ENCODE measurements around the gene VAX1.
"Not testable (repeated sequence)": the region's sequence is repeated elsewhere in the genome, so short reads cannot be mapped to it uniquely, and the experiment has no call there.

The VAX1 gene

GRCh38 chr10:117134306-117135025, 3.6 kb downstream of the VAX1 start:
- DNase-seq, result peak; percentile 31

GRCh38 chr10:117134056-117134305, 4.1 kb downstream of the VAX1 start:
- peak; percentile 8 for DNase-seq

GRCh38 chr10:117133273-117134055, 4.6 kb downstream of the VAX1 start:
- DNase-seq, result no peak

GRCh38 chr10:117132751-117133231, 5.3 kb downstream of the VAX1 start:
- peak; percentile 13 for DNase-seq

- DNase-seq, result peak; percentile 45
Observed at GRCh38 chr10:117131376-117132327, 6.4 kb downstream of the VAX1 start.

- DNase-seq, result no peak
Observed at GRCh38 chr10:117130862-117131375, 7.2 kb downstream of the VAX1 start.

- no peak for DNase-seq
Observed at GRCh38 chr10:117130346-117130745, 7.7 kb downstream of the VAX1 start.

GRCh38 chr10:117126645-117127044, 11.4 kb downstream of the VAX1 start:
- DNase-seq, result not testable (repeated sequence)

GRCh38 chr10:117126034-117126433, 12.0 kb downstream of the VAX1 start:
- DNase-seq, result no peak

GRCh38 chr10:117112220-117112619, 25.9 kb downstream of the VAX1 start:
- no peak for DNase-seq

GRCh38 chr10:117107238-117107637, 30.8 kb downstream of the VAX1 start:
- no peak for DNase-seq

GRCh38 chr10:117096599-117097201, 41.4 kb downstream of the VAX1 start:
- no peak for DNase-seq

- no peak for DNase-seq
Observed at GRCh38 chr10:117094856-117095255, 43.2 kb downstream of the VAX1 start.

- DNase-seq, result no peak
Observed at GRCh38 chr10:117092386-117092785, 45.7 kb downstream of the VAX1 start.

GRCh38 chr10:117090834-117091233, 47.2 kb downstream of the VAX1 start:
- DNase-seq, result no peak

GRCh38 chr10:117087521-117087920, 50.5 kb downstream of the VAX1 start:
- DNase-seq, result no peak

GRCh38 chr10:117086546-117086945, 51.5 kb downstream of the VAX1 start:
- no peak for DNase-seq

- DNase-seq, result not testable (repeated sequence)
Observed at GRCh38 chr10:117084421-117085246, 53.4 kb downstream of the VAX1 start.

Data from stimulated activated CD4-positive, alpha-beta T cell treated with anti-CD3 and anti-CD28 coated beads, Interleukin-15, amount 100 ng/mL, for 24 hours (primary cell).